GM23338 (cell line): ENCODE data around the gene RBM28.

Experiments
- CREB1 ChIP-seq: fragments of 250-450 bp; sonication (Bioruptor Pico); IDR thresholded peaks from 2 replicates; pipeline ENCODE4 v1.5.0; 2020; ENCODE audit warnings: low read depth, mild to moderate bottlenecking, moderate library complexity
- POLR2AphosphoS5 ChIP-seq: IDR thresholded peaks from 2 replicates; pipeline ENCODE4 v1.6.1; 2016; ENCODE audit warnings: antibody characterized with exemption, low read depth
- TF ChIP-seq, protein P1 (sequence below), 2 experiments: fragments of 200-600 bp in 1 of 2; sonication (generic) in 1 of 2; conservative IDR thresholded peaks; 2 replicates each; pipeline versions ENCODE4 v1.5.1 to v1.6.1; 2016 to 2017; ENCODE audit warnings: antibody characterized with exemption in 2 of 2, low read depth in 2 of 2, mild to moderate bottlenecking in 2 of 2, moderate library complexity in 1 of 2

DNA sequence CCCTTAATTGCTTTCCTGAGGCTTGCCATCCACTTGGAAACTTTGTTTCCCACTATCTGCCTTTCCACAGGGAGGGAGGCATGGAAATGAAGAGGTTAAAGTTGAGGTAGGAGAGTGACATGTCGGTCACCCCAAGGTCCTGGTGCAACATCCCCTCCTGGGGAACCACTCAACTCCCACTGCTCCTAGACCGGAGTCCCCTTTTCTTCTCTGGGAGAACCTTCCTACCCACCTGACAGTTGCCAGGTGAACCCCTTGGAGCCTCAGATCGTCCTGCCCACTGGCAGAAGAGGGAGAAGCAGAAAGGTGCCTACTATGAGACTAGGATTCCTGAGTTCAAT lies 44.4 kb upstream of the RBM28 start:
- TF ChIP-seq POLR2AphosphoS5: no peak
- TF ChIP-seq, protein P1, sequence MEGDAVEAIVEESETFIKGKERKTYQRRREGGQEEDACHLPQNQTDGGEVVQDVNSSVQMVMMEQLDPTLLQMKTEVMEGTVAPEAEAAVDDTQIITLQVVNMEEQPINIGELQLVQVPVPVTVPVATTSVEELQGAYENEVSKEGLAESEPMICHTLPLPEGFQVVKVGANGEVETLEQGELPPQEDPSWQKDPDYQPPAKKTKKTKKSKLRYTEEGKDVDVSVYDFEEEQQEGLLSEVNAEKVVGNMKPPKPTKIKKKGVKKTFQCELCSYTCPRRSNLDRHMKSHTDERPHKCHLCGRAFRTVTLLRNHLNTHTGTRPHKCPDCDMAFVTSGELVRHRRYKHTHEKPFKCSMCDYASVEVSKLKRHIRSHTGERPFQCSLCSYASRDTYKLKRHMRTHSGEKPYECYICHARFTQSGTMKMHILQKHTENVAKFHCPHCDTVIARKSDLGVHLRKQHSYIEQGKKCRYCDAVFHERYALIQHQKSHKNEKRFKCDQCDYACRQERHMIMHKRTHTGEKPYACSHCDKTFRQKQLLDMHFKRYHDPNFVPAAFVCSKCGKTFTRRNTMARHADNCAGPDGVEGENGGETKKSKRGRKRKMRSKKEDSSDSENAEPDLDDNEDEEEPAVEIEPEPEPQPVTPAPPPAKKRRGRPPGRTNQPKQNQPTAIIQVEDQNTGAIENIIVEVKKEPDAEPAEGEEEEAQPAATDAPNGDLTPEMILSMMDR (conservative IDR thresholded peaks at IDR 0.05; ENCODE audit: low read depth in 2 of 2): no peak
- TF ChIP-seq CREB1 (CRISPR knock-in tag): no peak
